Measurements from ENCODE around the gene GLCCI1.
"Not testable (repeated sequence)": the region's sequence is repeated elsewhere in the genome, so short reads cannot be mapped to it uniquely, and the experiment has no call there.

Gene GLCCI1

GRCh38 chr7:8051373-8051772 is 82.8 kb downstream of the GLCCI1 start:
- no peak for DNase-seq (ENCODE audit: low spot score)

- no peak for DNase-seq (ENCODE audit: low spot score)
Measured at GRCh38 chr7:8051998-8052397, 83.4 kb downstream of the GLCCI1 start.

GRCh38 chr7:8052824-8053223 is 84.2 kb downstream of the GLCCI1 start:
- no peak for DNase-seq (ENCODE audit: low spot score)

GRCh38 chr7:8056439-8056838 is 87.8 kb downstream of the GLCCI1 start:
- no peak for DNase-seq (ENCODE audit: low spot score)

- DNase-seq (ENCODE audit: low spot score): no peak
Measured at GRCh38 chr7:8057566-8057965, 89.0 kb downstream of the GLCCI1 start.

- no peak for DNase-seq (ENCODE audit: low spot score)
Measured at GRCh38 chr7:8058322-8058721, 89.7 kb downstream of the GLCCI1 start.

- DNase-seq (ENCODE audit: low spot score): no peak
Measured at GRCh38 chr7:8058852-8059251, 90.3 kb downstream of the GLCCI1 start.

GRCh38 chr7:8060241-8060640 is 91.6 kb downstream of the GLCCI1 start:
- DNase-seq (ENCODE audit: low spot score): no peak

- not testable (repeated sequence) for DNase-seq (ENCODE audit: low spot score)
Measured at GRCh38 chr7:8063300-8063699, 94.7 kb downstream of the GLCCI1 start.

- no peak for DNase-seq (ENCODE audit: low spot score)
Measured at GRCh38 chr7:8063706-8064297, 95.2 kb downstream of the GLCCI1 start.

GRCh38 chr7:8064828-8065227 is 96.2 kb downstream of the GLCCI1 start:
- DNase-seq (ENCODE audit: low spot score): no peak

- no peak for DNase-seq (ENCODE audit: low spot score)
Measured at GRCh38 chr7:8065356-8065813, 96.8 kb downstream of the GLCCI1 start.

- no peak for DNase-seq (ENCODE audit: low spot score)
Measured at GRCh38 chr7:8068892-8069686, 100.5 kb downstream of the GLCCI1 start.

GRCh38 chr7:8070451-8071180 is 102.0 kb downstream of the GLCCI1 start:
- no peak for DNase-seq (ENCODE audit: low spot score)

- DNase-seq (ENCODE audit: low spot score): no peak
Measured at GRCh38 chr7:8078418-8078817, 109.8 kb downstream of the GLCCI1 start.

- no peak for DNase-seq (ENCODE audit: low spot score)
Measured at GRCh38 chr7:8082762-8083161, 114.2 kb downstream of the GLCCI1 start.

GRCh38 chr7:8084836-8085235 is 116.2 kb downstream of the GLCCI1 start:
- DNase-seq (ENCODE audit: low spot score): no peak

- no peak for DNase-seq (ENCODE audit: low spot score)
Measured at GRCh38 chr7:8085420-8085819, 116.8 kb downstream of the GLCCI1 start.

GRCh38 chr7:8086239-8086638 is 117.6 kb downstream of the GLCCI1 start:
- DNase-seq (ENCODE audit: low spot score): no peak

GRCh38 chr7:8089036-8089780 is 120.6 kb downstream of the GLCCI1 start:
- no peak for DNase-seq (ENCODE audit: low spot score)

- no peak for DNase-seq (ENCODE audit: low spot score)
Measured at GRCh38 chr7:8092140-8092539, 123.5 kb downstream of the GLCCI1 start.

Data from D341Med (cell line).